CD4-positive, alpha-beta memory T cell (primary cell): ENCODE results near the gene PMF1. TPM values are rescaled to one million over a fixed set of nuclear protein-coding genes. Genes with fewer than 3 reads are reported as not detected.
A peak's percentile ranks its signal among the peaks of the same experiment; 100 is the strongest.

ENCODE experiments used
- CTCF ChIA-PET: fragments of 350-600 bp; sonication (Branson Sonifier 250); formaldehyde crosslinking; loops from one replicate; lab custom pipeline; 2021; ENCODE audit warnings: inconsistent platforms; ENCODE audit not compliant: partially characterized antibody; lab: Charles Lee
- POLR2A ChIA-PET: fragments of 350-600 bp; sonication (Branson Sonifier 250); formaldehyde crosslinking; loops from one replicate; lab custom pipeline; 2021; ENCODE audit not compliant: partially characterized antibody; lab: Charles Lee
- DNase-seq, 5 donors: peaks; one replicate each; pipeline versions ENCODE4 v3.0.0 to v3.0.0-alpha.2; 2020 to 2022; ENCODE audit warnings: mixed read lengths in 1 of 5
- H3K27ac ChIP-seq: one replicate; pipeline ENCODE4 v1.7.0; 2013; ENCODE audit warnings: low read depth, low read length
- H3K27me3 ChIP-seq: 2 replicates; pipeline ENCODE4 v1.7.0; 2013; ENCODE audit warnings: mild to moderate bottlenecking, low read length, moderate library complexity; ENCODE audit not compliant: insufficient read depth
- H3K36me3 ChIP-seq: 2 replicates; pipeline ENCODE4 v1.7.0; 2013; ENCODE audit warnings: mild to moderate bottlenecking, low read length, moderate library complexity; ENCODE audit not compliant: insufficient read depth
- H3K4me1 ChIP-seq: 2 replicates; pipeline ENCODE4 v1.7.0; 2013; ENCODE audit warnings: mild to moderate bottlenecking, low read length, moderate library complexity; ENCODE audit not compliant: insufficient read depth
- H3K4me3 ChIP-seq, 2 donors: one replicate each; pipeline ENCODE4 v1.7.0; 2013; ENCODE audit warnings: low read length in 2 of 2, mild to moderate bottlenecking in 1 of 2
- H3K9me3 ChIP-seq, 2 donors: one replicate each; pipeline ENCODE4 v1.7.0; 2013; ENCODE audit warnings: low read length in 2 of 2, control low read depth in 1 of 2; ENCODE audit not compliant: control insufficient read depth in 1 of 2
- H3K27ac Mint-ChIP-seq, 7 donors: one replicate each; pipeline ENCODE4 v1.8.0; 2020 to 2021; ENCODE audit warnings: mixed read lengths in 7 of 7, mild to moderate bottlenecking in 6 of 7, inconsistent platforms in 3 of 7, moderate library complexity in 3 of 7
- H3K27me3 Mint-ChIP-seq, 2 donors: one replicate each; pipeline ENCODE4 v1.8.0; 2020 to 2021; ENCODE audit warnings: mixed read lengths in 2 of 2
- H3K36me3 Mint-ChIP-seq, 2 donors: one replicate each; pipeline ENCODE4 v1.8.0; 2020 to 2021; ENCODE audit warnings: mixed read lengths in 2 of 2, inconsistent platforms in 1 of 2, mild to moderate bottlenecking in 1 of 2
- H3K4me1 Mint-ChIP-seq, 4 donors: one replicate each; pipeline ENCODE4 v1.8.0; 2020 to 2021; ENCODE audit warnings: mixed read lengths in 4 of 4, mild to moderate bottlenecking in 1 of 4
- H3K4me3 Mint-ChIP-seq, 8 donors: one replicate each; pipeline ENCODE4 v1.8.0; 2020 to 2021; ENCODE audit warnings: mixed read lengths in 8 of 8, mild to moderate bottlenecking in 7 of 8, moderate library complexity in 6 of 8, inconsistent platforms in 3 of 8
- H3K9me3 Mint-ChIP-seq, 8 donors: one replicate each; pipeline ENCODE4 v1.8.0; 2020 to 2021; ENCODE audit warnings: mixed read lengths in 8 of 8, mild to moderate bottlenecking in 5 of 8, inconsistent platforms in 3 of 8, moderate library complexity in 1 of 8
- intact Hi-C: fragments of 100-400 bp; cut with micrococcal nuclease; formaldehyde crosslinking; loops from one replicate; pipeline ENCODE4 v1.15.1; 2023
- polyA plus RNA-seq, 2 donors: library from polyadenylated mRNA; unstranded; fragments of 300-500 nt; fragmentation: Illumina TruSeq; gene quantifications; one replicate each; pipeline ENCODE4 v1.2.3, GENCODE V29; 2021
- total RNA-seq, 2 experiments: library from RNA; stranded (reverse); gene quantifications; one replicate each; pipeline ENCODE4 v1.2.3, GENCODE V29; 2021

Gene PMF1
- total RNA-seq (10 to 100 TPM; 39.0 to 40.2 TPM), polyA plus RNA-seq (100 to 1,000 TPM in 1 of 2 donors, 10 to 100 TPM in 1; 73.3 to 106 TPM)

- Histone ChIP-seq H3K9me3 (no peaks in the 10 kb centered on the region), H3K4me3 (peak within 1 kb of the TSS; percentile 83 to 93), H3K27ac (peak within 1 kb of the TSS; percentile 98), H3K4me1 (peaks cover 29% of the 10 kb centered on the region), H3K27me3 (no peaks in the 10 kb centered on the region), H3K36me3 (peaks cover 12% of the 10 kb centered on the region)
- intact Hi-C loops = loop anchor here (1.0 to 5.0 kb wide), 5 partner anchors 20 to 281 kb away; partner anchors contain the start of genes KHDC4, LAMTOR2, MEX3A and SMG5
- peak within 1 kb of the TSS; percentile 97 to 100 (median 99) for H3K27ac Mint-ChIP-seq
- peak within 1 kb of the TSS; percentile 93 to 99 (median 96) for H3K4me3 Mint-ChIP-seq
- ChIA-PET CTCF (interaction anchor here (0.7 to 5.2 kb wide), 14 partner anchors 11 to 125 kb away, joined by 3 to 65 read pairs (median 4); partner anchors contain the start of genes CCT3, SLC25A44, SMG5 and TSACC), POLR2A (interaction anchor here (0.7 to 3.8 kb wide), 40 partner anchors 9 to 354 kb away, joined by 3 to 54 read pairs (median 4); partner anchors contain the start of genes ARHGEF2, LAMTOR2, LMNA and MEF2D)
- H3K27me3 Mint-ChIP-seq = no peaks in the 10 kb centered on the region
- peaks cover 15 to 43% (median 31%) of the 10 kb centered on the region in 4 donors for H3K4me1 Mint-ChIP-seq
- peaks cover 0 to 2% (median 0%) of the 10 kb centered on the region in 8 donors for H3K9me3 Mint-ChIP-seq
- peaks cover 18 to 40% of the 10 kb centered on the region in 2 donors for H3K36me3 Mint-ChIP-seq
- peak; percentile 94 to 98 (median 95) for DNase-seq
Measured at GRCh38 chr1:156212833-156213643, at the start of gene PMF1. TSS of gene PMF1 (plus strand) at chr1:156213007. CDS start at chr1:156213016, 9 bp downstream.

- POLR2A ChIA-PET = interaction anchor here (0.7 kb wide), 1 partner anchor 49 kb away, joined by 3 read pairs; the partner anchor contains the start of gene PMF1
- Histone ChIP-seq H3K27ac (no peak overlapping the region), H3K4me3 (no peak overlapping the region), H3K9me3 (no peaks in the 10 kb centered on the region), H3K4me1 (peaks cover 8% of the 10 kb centered on the region), H3K27me3 (no peaks in the 10 kb centered on the region), H3K36me3 (no peaks in the 10 kb centered on the region)
- no peak overlapping the region for H3K27ac Mint-ChIP-seq
- intact Hi-C loops = no loop called here
- no peaks in the 10 kb centered on the region for H3K36me3 Mint-ChIP-seq
- no peak for DNase-seq
- peaks cover 0 to 2% of the 10 kb centered on the region in 2 donors for H3K27me3 Mint-ChIP-seq
- peaks cover 6 to 30% (median 10%) of the 10 kb centered on the region in 4 donors for H3K4me1 Mint-ChIP-seq
- CTCF ChIA-PET = interaction anchor here (0.6 to 2.5 kb wide), 3 partner anchors 61 to 73 kb away, joined by 3 to 13 read pairs (median 3); no protein-coding TSS in a partner anchor
- no peaks in the 10 kb centered on the region for H3K9me3 Mint-ChIP-seq
- H3K4me3 Mint-ChIP-seq = no peak overlapping the region
Measured at GRCh38 chr1:156163712-156164111, 49.1 kb upstream of the PMF1 start.

- DNase-seq = no peak
- Mint-ChIP-seq H3K4me3 (no peak overlapping the region), H3K27ac (peak overlapping the region in 2 of 7 donors; percentile 3 to 10), H3K36me3 (no peaks in the 10 kb centered on the region), H3K27me3 (peaks cover 0 to 2% of the 10 kb centered on the region in 2 donors), H3K4me1 (peaks cover 6 to 26% (median 8%) of the 10 kb centered on the region in 4 donors), H3K9me3 (no peaks in the 10 kb centered on the region)
- peaks cover 8% of the 10 kb centered on the region for H3K4me1 ChIP-seq
- no peak overlapping the region for H3K4me3 ChIP-seq
- ChIA-PET POLR2A (interaction anchor here (0.7 kb wide), 1 partner anchor 48 kb away, joined by 3 read pairs; the partner anchor contains the start of gene PMF1), CTCF (interaction anchor here (0.6 to 2.5 kb wide), 3 partner anchors 61 to 74 kb away, joined by 3 to 13 read pairs (median 3); no protein-coding TSS in a partner anchor)
- intact Hi-C loops = no loop called here
- H3K36me3 ChIP-seq = no peaks in the 10 kb centered on the region
- H3K27ac ChIP-seq = no peak overlapping the region
- no peaks in the 10 kb centered on the region for H3K9me3 ChIP-seq
- H3K27me3 ChIP-seq = no peaks in the 10 kb centered on the region
Measured at GRCh38 chr1:156164125-156164831, 48.5 kb upstream of the PMF1 start.

- Mint-ChIP-seq H3K27me3 (peaks cover 0 to 2% of the 10 kb centered on the region in 2 donors), H3K4me3 (no peak overlapping the region), H3K36me3 (no peaks in the 10 kb centered on the region), H3K27ac (peak overlapping the region in 2 of 7 donors; percentile 9 to 61), H3K9me3 (no peaks in the 10 kb centered on the region), H3K4me1 (peaks cover 4 to 18% (median 8%) of the 10 kb centered on the region in 4 donors)
- H3K36me3 ChIP-seq = no peaks in the 10 kb centered on the region
- intact Hi-C loops = no loop called here
- no peaks in the 10 kb centered on the region for H3K9me3 ChIP-seq
- H3K27me3 ChIP-seq = no peaks in the 10 kb centered on the region
- H3K4me1 ChIP-seq = peaks cover 8% of the 10 kb centered on the region
- DNase-seq = no peak
- no peak overlapping the region for H3K4me3 ChIP-seq
- POLR2A ChIA-PET = no interaction called here
- CTCF ChIA-PET = interaction anchor here (2.5 kb wide), 1 partner anchor 60 kb away, joined by 13 read pairs; no protein-coding TSS in a partner anchor
- H3K27ac ChIP-seq = no peak overlapping the region
Measured at GRCh38 chr1:156165083-156165482, 47.7 kb upstream of the PMF1 start.

GRCh38 chr1:156167536-156167935, 45.3 kb upstream of the PMF1 start:
- POLR2A ChIA-PET = no interaction called here
- Histone ChIP-seq H3K36me3 (no peaks in the 10 kb centered on the region), H3K4me3 (no peak overlapping the region), H3K27me3 (no peaks in the 10 kb centered on the region), H3K4me1 (no peaks in the 10 kb centered on the region), H3K9me3 (no peaks in the 10 kb centered on the region), H3K27ac (no peak overlapping the region)
- CTCF ChIA-PET = interaction anchor here (0.9 kb wide), 1 partner anchor 57 kb away, joined by 4 read pairs; no protein-coding TSS in a partner anchor
- DNase-seq = no peak
- peaks cover 0 to 2% of the 10 kb centered on the region in 2 donors for H3K27me3 Mint-ChIP-seq
- H3K9me3 Mint-ChIP-seq = no peaks in the 10 kb centered on the region
- H3K27ac Mint-ChIP-seq = peak overlapping the region in 1 of 7 donors; percentile 28
- H3K36me3 Mint-ChIP-seq = no peaks in the 10 kb centered on the region
- H3K4me1 Mint-ChIP-seq = peaks cover 0 to 2% (median 0%) of the 10 kb centered on the region in 4 donors
- intact Hi-C loops = no loop called here
- no peak overlapping the region for H3K4me3 Mint-ChIP-seq

GRCh38 chr1:156172696-156173470, 39.9 kb upstream of the PMF1 start:
- Histone ChIP-seq H3K9me3 (no peaks in the 10 kb centered on the region), H3K4me1 (peaks cover 3% of the 10 kb centered on the region), H3K4me3 (no peak overlapping the region), H3K36me3 (no peaks in the 10 kb centered on the region), H3K27me3 (no peaks in the 10 kb centered on the region), H3K27ac (no peak overlapping the region)
- no peaks in the 10 kb centered on the region for H3K36me3 Mint-ChIP-seq
- peak overlapping the region in 1 of 7 donors; percentile 69 for H3K27ac Mint-ChIP-seq
- POLR2A ChIA-PET = no interaction called here
- H3K4me3 Mint-ChIP-seq = no peak overlapping the region
- no peak for DNase-seq
- H3K27me3 Mint-ChIP-seq = peaks cover 0 to 2% of the 10 kb centered on the region in 2 donors
- H3K4me1 Mint-ChIP-seq = peaks cover 0 to 5% (median under 1%) of the 10 kb centered on the region in 4 donors
- CTCF ChIA-PET = interaction anchor here (0.9 to 1.6 kb wide), 3 partner anchors 26 to 52 kb away, joined by 3 to 6 read pairs (median 4); no protein-coding TSS in a partner anchor
- intact Hi-C loops = no loop called here
- no peaks in the 10 kb centered on the region for H3K9me3 Mint-ChIP-seq
